NCI-H2171 treated with DMSO at 0.1 percent for 48 hours (cell line): ENCODE results near the gene DAPK2.

Experiments used
- DNase-seq: peaks from one replicate; lab custom pipeline; 2025; lab: John Stamatoyannopoulos, UW

Gene DAPK2

DNA sequence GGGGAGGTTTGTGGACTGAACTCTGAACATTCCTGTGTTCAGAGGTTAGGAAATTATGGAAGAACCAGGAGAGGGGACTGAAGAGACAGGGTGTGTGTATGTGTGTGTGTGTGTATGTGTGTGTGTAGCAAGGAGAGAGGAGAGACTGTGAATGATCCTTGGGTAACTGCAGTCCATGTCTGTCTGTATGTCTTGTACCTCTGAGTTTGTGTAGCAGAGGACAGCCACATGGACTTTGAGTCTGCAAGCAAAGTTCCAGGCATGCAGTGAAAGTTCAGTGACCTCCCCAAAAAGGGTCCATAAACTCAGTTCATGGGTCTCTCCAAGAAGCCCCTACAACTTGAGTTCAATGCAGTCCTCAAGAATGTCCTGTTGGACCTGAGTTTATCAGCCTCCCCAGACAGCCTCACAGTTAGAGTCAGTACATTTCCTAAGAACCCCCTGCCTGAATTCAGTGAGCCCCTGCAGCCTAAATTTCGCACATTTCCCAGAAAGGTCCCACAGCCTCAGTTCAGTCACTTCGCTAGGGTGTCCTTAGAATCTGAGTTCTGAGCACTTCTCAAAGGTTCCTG is 184.3 kb downstream of the DAPK2 start:
- DNase-seq = no peak

GRCh38 chr15:63860555-63860954 is 185.7 kb downstream of the DAPK2 start:
- DNase-seq = peak; percentile 67

GRCh38 chr15:63860155-63860554 is 186.1 kb downstream of the DAPK2 start:
- DNase-seq = peak; percentile 91

DNA sequence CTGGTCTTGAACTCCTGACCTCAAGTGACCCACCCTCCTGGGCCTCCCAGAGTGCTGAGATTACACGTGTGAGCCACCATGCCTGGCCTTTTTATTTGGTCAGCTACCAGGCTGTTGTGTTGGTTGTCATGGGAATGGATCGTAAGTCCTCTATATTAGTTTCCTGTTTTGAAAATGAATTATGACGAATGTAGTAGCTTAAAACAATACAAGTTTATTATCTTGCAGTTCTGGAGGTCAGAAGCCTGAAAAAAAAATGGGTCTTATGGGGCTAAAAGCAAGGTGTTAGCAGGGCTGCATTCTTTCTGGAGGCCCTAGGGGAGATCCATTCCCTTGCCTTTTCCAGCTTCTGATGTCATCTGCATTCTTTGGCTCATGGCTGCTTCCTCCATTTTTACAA is 187.4 kb downstream of the DAPK2 start:
- DNase-seq = no peak

DNA sequence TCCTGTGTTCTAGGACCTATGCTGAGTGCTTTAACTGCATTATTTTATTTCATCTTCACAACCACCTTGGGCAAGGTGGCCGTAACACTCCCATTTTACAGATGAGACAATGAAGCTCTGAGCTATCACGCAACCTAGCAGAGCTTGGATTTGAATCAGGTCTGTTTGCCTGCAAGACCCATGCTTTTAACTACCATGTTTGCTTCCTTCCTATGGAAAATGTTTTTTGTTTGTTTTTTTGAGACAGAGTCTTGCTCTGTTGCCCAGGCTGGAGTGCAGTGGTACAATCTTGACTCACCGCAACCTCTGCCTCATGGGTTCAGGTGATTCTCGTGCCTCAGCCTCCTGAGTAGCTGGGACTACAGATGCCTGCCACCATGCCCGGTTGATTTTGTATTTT is 187.8 kb downstream of the DAPK2 start:
- DNase-seq = no peak

DNA sequence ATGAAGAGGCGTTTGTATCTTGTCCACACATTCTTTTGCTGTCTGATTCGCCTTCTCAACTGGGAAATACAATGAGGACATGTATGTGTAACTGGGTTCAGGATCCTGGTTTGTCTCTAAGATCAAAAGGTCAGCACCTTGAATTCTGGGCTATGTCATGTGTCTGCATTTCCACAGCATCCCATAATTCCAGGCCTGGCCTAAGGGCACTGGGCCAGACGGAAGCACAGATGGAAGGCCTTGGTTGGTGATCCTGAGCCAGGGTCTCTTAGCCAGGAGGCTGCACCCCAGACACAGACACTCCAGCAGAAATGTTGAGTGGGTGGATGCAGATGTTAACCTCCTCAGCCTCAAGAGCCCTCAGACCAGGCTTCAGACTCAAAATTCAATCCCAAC is 188.8 kb downstream of the DAPK2 start:
- DNase-seq = no peak
